Transverse colon (tissue), 4 donors: Measurements from ENCODE around the gene ASB16. TPM values are rescaled to one million over a fixed set of nuclear protein-coding genes. Genes with fewer than 3 reads are reported as not detected.
A peak's percentile ranks its signal among the peaks of the same experiment; 100 is the strongest.

Experiments used
- DNase-seq: peaks from one replicate; pipeline ENCODE4 v3.0.0-alpha.2; 2019
- H3K27ac ChIP-seq, 4 donors: fragments of 200-600 bp; sonication (generic); 2 replicates each; pipeline ENCODE4 v1.5.1; 2016 to 2018; ENCODE audit warnings: inconsistent platforms in 4 of 4
- H3K27me3 ChIP-seq: fragments of 200-600 bp; sonication (generic); 2 replicates; pipeline ENCODE4 v1.5.1; 2017; ENCODE audit warnings: inconsistent platforms
- H3K36me3 ChIP-seq, 4 donors: fragments of 200-600 bp; sonication (generic); 2 replicates each; pipeline ENCODE4 v1.5.1; 2017 to 2019; ENCODE audit warnings: inconsistent platforms in 4 of 4
- H3K4me1 ChIP-seq, 4 donors: fragments of 200-600 bp; sonication (generic); 2 replicates each; pipeline ENCODE4 v1.5.1; 2017 to 2020; ENCODE audit warnings: inconsistent platforms in 4 of 4
- H3K4me3 ChIP-seq, 4 donors: fragments of 200-600 bp; sonication (generic); 1 replicate in 1 of 4; 2 replicates in 3 of 4; pipeline versions ENCODE4 v1.5.1 to v1.6.1; 2017 to 2019; ENCODE audit warnings: inconsistent platforms in 4 of 4
- H3K9me3 ChIP-seq, 2 donors: fragments of 200-600 bp; sonication (generic); 2 replicates each; pipeline ENCODE4 v1.5.1; 2017 to 2019; ENCODE audit warnings: inconsistent platforms in 2 of 2
- EP300 ChIP-seq: sonication (generic); formaldehyde crosslinking; IDR thresholded peaks from one replicate; pipeline ENCODE4 v1.6.1; 2017; ENCODE audit warnings: antibody characterized with exemption, low read depth
- POLR2A ChIP-seq: fragments of 450-650 bp; IDR thresholded peaks from one replicate; pipeline ENCODE4 v1.6.1; 2016; ENCODE audit warnings: antibody characterized with exemption, mild to moderate bottlenecking, moderate library complexity
- POLR2AphosphoS5 ChIP-seq, 3 donors: sonication (generic); formaldehyde crosslinking; IDR thresholded peaks; one replicate each; pipeline ENCODE4 v1.6.1; 2016; ENCODE audit warnings: antibody characterized with exemption in 3 of 3
- WGBS, 2 donors: methylation state at CpG; one replicate each; pipeline ENCODE4 v1.1.5; 2018; ENCODE audit warnings: low coverage in 1 of 2; 5-methylcytosine and 5-hydroxymethylcytosine counted together
- in situ Hi-C, 4 donors: fragments of 200-750 bp; cut with MboI; loops; one replicate each; pipeline versions ENCODE4 v1.15.0 to v1.15.1; 2017; ENCODE audit warnings: low sequenced_read_pairs in 3 of 4, low pct_ligation_motif_present in 1 of 4, low pct_unique_long_range_greater_than_20kb in 1 of 4
- intact Hi-C: fragments of 100-400 bp; cut with DNase I; formaldehyde crosslinking; loops from one replicate; pipeline ENCODE4 v1.15.1; 2023; ENCODE audit warnings: low total_unique reads
- total RNA-seq, 4 donors: library from RNA; depleted of rRNA; stranded (reverse); fragments of >200 nt; gene quantifications; one replicate each; pipeline ENCODE4 v1.1.0, GENCODE V29; 2016
- TF ChIP-seq, protein P1 (sequence below), 5 experiments: fragments of 200-600 bp in 3 of 5; fragments of 450-650 bp in 2 of 5; sonication (generic) in 3 of 5; IDR thresholded peaks; 1 replicate in 2 of 5; 2 replicates in 3 of 5; pipeline ENCODE4 v1.5.1; 2016 to 2017; ENCODE audit warnings: antibody characterized with exemption in 5 of 5, inconsistent platforms in 3 of 5, mild to moderate bottlenecking in 2 of 5, moderate library complexity in 1 of 5

ASB16 gene
- total RNA-seq, 4 donors from 2014 or later = 1.2 to 2.6 TPM; not detected in 2

DNA sequence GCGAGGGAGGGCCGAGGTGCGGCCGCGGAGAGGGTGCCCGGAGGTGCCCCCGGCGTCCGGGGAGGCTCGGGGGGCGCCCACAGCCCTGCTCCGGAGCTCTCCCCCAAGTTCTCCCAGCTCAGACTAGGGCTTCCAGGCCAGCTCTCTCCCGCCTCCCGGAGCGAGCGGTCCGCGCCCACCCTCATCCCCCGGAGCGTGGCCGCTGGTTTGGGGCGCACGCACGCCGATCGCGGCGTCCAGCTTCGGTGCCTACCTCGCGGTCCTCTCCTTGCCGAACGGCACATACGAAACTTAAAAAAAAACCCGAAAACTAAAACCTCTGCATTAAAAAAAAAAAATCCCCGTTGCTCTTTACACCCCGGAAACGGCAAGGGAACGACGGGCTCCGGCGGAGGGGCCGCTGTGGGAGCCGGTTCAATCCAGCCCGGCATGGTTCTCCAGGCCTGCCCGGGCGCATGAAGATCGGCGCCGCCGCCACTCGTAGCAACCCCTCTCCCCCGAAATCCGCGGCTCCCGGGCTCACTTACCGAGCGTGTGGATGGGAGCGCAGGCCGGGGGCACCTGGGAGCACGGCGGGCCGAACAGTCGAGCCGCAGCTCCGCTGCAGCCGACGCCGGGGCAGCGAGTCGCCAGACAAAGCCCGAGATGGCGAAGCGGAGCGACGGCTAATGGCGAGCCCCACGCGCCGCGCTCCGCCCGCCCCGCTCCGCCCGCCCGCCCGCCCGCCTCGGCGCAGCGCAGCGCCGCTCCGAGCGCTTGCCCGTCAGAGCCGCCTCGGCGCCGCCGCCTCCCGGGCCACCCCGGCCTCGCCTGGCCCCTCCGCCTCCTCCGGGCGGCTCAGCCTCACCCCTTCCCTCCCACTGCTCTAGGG, 49.9 kb downstream of the ASB16 start:
- no peaks in the 10 kb centered on the region for H3K9me3 ChIP-seq
- in situ Hi-C loops = no loop called here
- H3K27ac ChIP-seq = peak overlapping the region; percentile 99 to 100 (median 100)
- H3K4me3 ChIP-seq = peak overlapping the region; percentile 84 to 98 (median 98)
- TF ChIP-seq EP300 = no peak
- TF ChIP-seq POLR2AphosphoS5 (IDR thresholded peaks at IDR 0.05) = no peak
- peak; percentile 15 for TF ChIP-seq POLR2A
- peak; percentile 42 for DNase-seq
- H3K36me3 ChIP-seq = peaks cover 0 to 9% (median 5%) of the 10 kb centered on the region in 4 donors
- no peaks in the 10 kb centered on the region for H3K27me3 ChIP-seq
- WGBS, 2 donors = 0% methylated on average over 1 to 63 of the region's 108 CpGs
- H3K4me1 ChIP-seq = peaks cover 31 to 45% (median 39%) of the 10 kb centered on the region in 4 donors
- intact Hi-C loops = no loop called here

DNA sequence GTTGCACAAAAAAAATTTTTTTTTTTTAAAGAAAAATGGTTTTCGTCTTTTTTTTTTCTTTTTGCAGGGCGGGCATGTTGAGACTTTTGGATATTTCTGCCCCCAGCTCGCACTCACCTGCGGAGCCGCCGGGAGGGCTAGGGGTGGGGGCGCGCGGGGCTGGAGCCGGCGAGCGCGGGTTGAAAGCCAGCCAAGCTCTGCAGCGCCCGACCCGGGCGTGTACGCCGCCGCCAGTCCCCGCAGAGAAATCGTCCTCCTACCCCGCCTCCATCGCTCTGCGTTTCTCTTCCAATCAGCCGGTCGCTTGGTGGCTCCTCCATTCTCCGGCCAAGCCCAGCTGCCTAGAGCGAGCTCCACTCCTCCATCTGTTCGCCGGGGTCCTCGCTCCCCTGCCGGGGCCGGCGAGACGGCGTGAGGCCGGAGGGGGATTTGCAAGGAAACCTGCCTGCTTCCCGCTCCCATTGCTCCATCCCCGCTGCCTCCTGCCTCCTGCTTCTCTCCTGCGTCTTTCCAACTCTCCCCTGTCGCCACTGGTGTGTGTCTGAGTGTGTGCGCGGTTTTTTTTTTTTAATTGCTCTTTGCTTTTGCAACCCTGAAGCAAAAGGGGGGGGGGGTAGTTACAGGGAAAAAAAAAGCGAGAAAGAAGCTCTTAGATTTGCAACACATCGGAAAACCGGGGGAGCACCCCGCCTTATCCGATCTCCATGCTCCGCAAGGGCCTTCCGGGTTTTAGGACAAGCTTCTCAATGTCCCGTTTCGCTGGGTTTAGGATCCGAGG, 50.8 kb downstream of the ASB16 start:
- 0 to 1% methylated on average over 8 to 54 of the region's 54 CpGs for WGBS, 2 donors
- in situ Hi-C loops (no loop called here), intact Hi-C loops (no loop called here)
- peak overlapping the region; percentile 99 to 100 (median 100) for H3K27ac ChIP-seq
- TF ChIP-seq EP300 (no peak), POLR2AphosphoS5 (IDR thresholded peaks at IDR 0.05) (peak in 2 of 3 donors; percentile 43 to 65), POLR2A (peak; percentile 69)
- TF ChIP-seq, protein P1, sequence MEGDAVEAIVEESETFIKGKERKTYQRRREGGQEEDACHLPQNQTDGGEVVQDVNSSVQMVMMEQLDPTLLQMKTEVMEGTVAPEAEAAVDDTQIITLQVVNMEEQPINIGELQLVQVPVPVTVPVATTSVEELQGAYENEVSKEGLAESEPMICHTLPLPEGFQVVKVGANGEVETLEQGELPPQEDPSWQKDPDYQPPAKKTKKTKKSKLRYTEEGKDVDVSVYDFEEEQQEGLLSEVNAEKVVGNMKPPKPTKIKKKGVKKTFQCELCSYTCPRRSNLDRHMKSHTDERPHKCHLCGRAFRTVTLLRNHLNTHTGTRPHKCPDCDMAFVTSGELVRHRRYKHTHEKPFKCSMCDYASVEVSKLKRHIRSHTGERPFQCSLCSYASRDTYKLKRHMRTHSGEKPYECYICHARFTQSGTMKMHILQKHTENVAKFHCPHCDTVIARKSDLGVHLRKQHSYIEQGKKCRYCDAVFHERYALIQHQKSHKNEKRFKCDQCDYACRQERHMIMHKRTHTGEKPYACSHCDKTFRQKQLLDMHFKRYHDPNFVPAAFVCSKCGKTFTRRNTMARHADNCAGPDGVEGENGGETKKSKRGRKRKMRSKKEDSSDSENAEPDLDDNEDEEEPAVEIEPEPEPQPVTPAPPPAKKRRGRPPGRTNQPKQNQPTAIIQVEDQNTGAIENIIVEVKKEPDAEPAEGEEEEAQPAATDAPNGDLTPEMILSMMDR (IDR thresholded peaks at IDR 0.05) = peak in 1 of 5 experiments; percentile 19
- H3K27me3 ChIP-seq = no peaks in the 10 kb centered on the region
- H3K9me3 ChIP-seq = no peaks in the 10 kb centered on the region
- DNase-seq = peak; percentile 79
- peaks cover 30 to 45% (median 39%) of the 10 kb centered on the region in 4 donors for H3K4me1 ChIP-seq
- peaks cover 0 to 2% (median under 1%) of the 10 kb centered on the region in 4 donors for H3K36me3 ChIP-seq
- peak overlapping the region; percentile 25 to 98 (median 90) for H3K4me3 ChIP-seq

GRCh38 chr17:44221862-44222111, 51.3 kb downstream of the ASB16 start:
- in situ Hi-C loops = no loop called here
- TF ChIP-seq POLR2AphosphoS5 (IDR thresholded peaks at IDR 0.05) = no peak
- no peak for TF ChIP-seq POLR2A
- no peak for TF ChIP-seq EP300
- TF ChIP-seq, protein P1 (IDR thresholded peaks at IDR 0.05) = no peak
- no peak for DNase-seq

GRCh38 chr17:44222112-44222869, 51.8 kb downstream of the ASB16 start:
- Histone ChIP-seq H3K9me3 (no peaks in the 10 kb centered on the region), H3K27me3 (no peaks in the 10 kb centered on the region), H3K4me3 (peak overlapping the region; percentile 25 to 98 (median 90)), H3K36me3 (no peaks in the 10 kb centered on the region), H3K4me1 (peaks cover 21 to 37% (median 32%) of the 10 kb centered on the region in 4 donors), H3K27ac (peak overlapping the region; percentile 99 to 100 (median 100))
- in situ Hi-C loops = no loop called here
- DNase-seq = peak; percentile 83
- intact Hi-C loops = no loop called here
- TF ChIP-seq, protein P1 (IDR thresholded peaks at IDR 0.05) = peak in 2 of 5 experiments; percentile 17 to 24
- no peak for TF ChIP-seq EP300
- TF ChIP-seq POLR2AphosphoS5 (IDR thresholded peaks at IDR 0.05) = peak; percentile 24 to 53 (median 38)
- TF ChIP-seq POLR2A = peak; percentile 51
- WGBS, 2 donors = 9 to 14% methylated on average over 16 to 36 of the region's 36 CpGs

More at GRCh38 chr17:44221862-44222111, 51.3 kb downstream of the ASB16 start:
- Histone ChIP-seq H3K27ac (peak overlapping the region; percentile 99 to 100 (median 100)), H3K4me3 (peak overlapping the region; percentile 25 to 98 (median 90)), H3K36me3 (no peaks in the 10 kb centered on the region), H3K9me3 (no peaks in the 10 kb centered on the region), H3K4me1 (peaks cover 25 to 41% (median 37%) of the 10 kb centered on the region in 4 donors), H3K27me3 (no peaks in the 10 kb centered on the region)
- intact Hi-C loops = no loop called here
- 0% methylated on average over 17 of the region's 17 CpGs; no CpG with 5 or more reads in 1 of the 2 donors for WGBS, 2 donors
